CD8-positive, alpha-beta memory T cell (primary cell): Measurements from ENCODE around the gene CLDN17. TPM values are rescaled to one million over a fixed set of nuclear protein-coding genes. Genes with fewer than 3 reads are reported as not detected.

ENCODE experiments used
- CTCF ChIA-PET: fragments of 350-600 bp; sonication (Branson Sonifier 250); formaldehyde crosslinking; loops from one replicate; lab custom pipeline; 2021; ENCODE audit warnings: antibody characterized with exemption; lab: Charles Lee
- POLR2A ChIA-PET: fragments of 350-600 bp; sonication (Branson Sonifier 250); formaldehyde crosslinking; loops from one replicate; lab custom pipeline; 2021; ENCODE audit warnings: antibody characterized with exemption; lab: Charles Lee
- DNase-seq, 5 donors: peaks; one replicate each; pipeline versions ENCODE4 v3.0.0 to v3.0.0-alpha.2; 2020 to 2022; ENCODE audit warnings: mixed read lengths in 1 of 5
- H3K27ac ChIP-seq: one replicate; pipeline ENCODE4 v1.7.0; 2013; ENCODE audit warnings: low read depth, mild to moderate bottlenecking, low read length, moderate library complexity
- H3K27me3 ChIP-seq: 2 replicates; pipeline ENCODE4 v1.7.0; 2013; ENCODE audit warnings: low read length, mild to moderate bottlenecking; ENCODE audit not compliant: insufficient read depth, poor library complexity, severe bottlenecking
- H3K36me3 ChIP-seq: 2 replicates; pipeline ENCODE4 v1.7.0; 2013; ENCODE audit warnings: mild to moderate bottlenecking, low read length, moderate library complexity; ENCODE audit not compliant: insufficient read depth
- H3K4me1 ChIP-seq: 2 replicates; pipeline ENCODE4 v1.7.0; 2013; ENCODE audit warnings: mild to moderate bottlenecking, low read length, moderate library complexity; ENCODE audit not compliant: insufficient read depth
- H3K4me3 ChIP-seq: 2 replicates; pipeline ENCODE4 v1.7.0; 2013; ENCODE audit warnings: mild to moderate bottlenecking, low read length
- H3K9me3 ChIP-seq: 2 replicates; pipeline ENCODE4 v1.7.0; 2013; ENCODE audit warnings: mild to moderate bottlenecking, low read length
- H3K27ac Mint-ChIP-seq, 8 donors: one replicate each; pipeline ENCODE4 v1.8.0; 2020 to 2021; ENCODE audit warnings: mixed read lengths in 8 of 8, mild to moderate bottlenecking in 6 of 8, inconsistent platforms in 3 of 8, moderate library complexity in 3 of 8
- H3K27me3 Mint-ChIP-seq, 2 donors: one replicate each; pipeline ENCODE4 v1.8.0; 2020 to 2021; ENCODE audit warnings: mixed read lengths in 2 of 2, mild to moderate bottlenecking in 1 of 2, moderate library complexity in 1 of 2
- H3K36me3 Mint-ChIP-seq, 3 donors: one replicate each; pipeline ENCODE4 v1.8.0; 2020 to 2021; ENCODE audit warnings: mixed read lengths in 3 of 3, inconsistent platforms in 1 of 3, mild to moderate bottlenecking in 1 of 3
- H3K4me1 Mint-ChIP-seq, 3 donors: one replicate each; pipeline ENCODE4 v1.8.0; 2020 to 2021; ENCODE audit warnings: mixed read lengths in 3 of 3, inconsistent platforms in 1 of 3, mild to moderate bottlenecking in 1 of 3
- H3K4me3 Mint-ChIP-seq, 7 donors: one replicate each; pipeline ENCODE4 v1.8.0; 2020 to 2021; ENCODE audit warnings: mixed read lengths in 7 of 7, mild to moderate bottlenecking in 6 of 7, moderate library complexity in 4 of 7, inconsistent platforms in 2 of 7
- H3K9me3 Mint-ChIP-seq, 5 donors: one replicate each; pipeline ENCODE4 v1.8.0; 2020 to 2022; ENCODE audit warnings: mixed read lengths in 5 of 5, mild to moderate bottlenecking in 3 of 5, moderate library complexity in 2 of 5, inconsistent platforms in 1 of 5
- polyA plus RNA-seq: library from polyadenylated mRNA; unstranded; fragments of 300-500 nt; fragmentation: Illumina TruSeq; gene quantifications from one replicate; pipeline ENCODE4 v1.2.3, GENCODE V29; 2021
- total RNA-seq, 2 experiments: library from RNA; stranded (reverse); gene quantifications; one replicate each; pipeline ENCODE4 v1.2.3, GENCODE V29; 2021

The CLDN17 gene
- total and polyA plus RNA-seq, 3 experiments from 2014 or later, result not detected

GRCh38 chr21:30152792-30153191 lies 13.8 kb downstream of the CLDN17 start:
- no peaks in the 10 kb centered on the region for H3K4me1 Mint-ChIP-seq

GRCh38 chr21:30148906-30149305 lies 17.7 kb downstream of the CLDN17 start:
- peaks cover 0 to 6% (median 4%) of the 10 kb centered on the region in 5 donors for H3K9me3 Mint-ChIP-seq
- H3K4me1 ChIP-seq, result no peaks in the 10 kb centered on the region
- H3K27me3 ChIP-seq, result no peaks in the 10 kb centered on the region
- H3K9me3 ChIP-seq, result no peaks in the 10 kb centered on the region
- ChIA-PET CTCF (no interaction called here), POLR2A (no interaction called here)
- H3K36me3 ChIP-seq, result no peaks in the 10 kb centered on the region
- DNase-seq, result no peak
- no peak overlapping the region for H3K4me3 ChIP-seq
- H3K27ac ChIP-seq, result no peak overlapping the region
- no peaks in the 10 kb centered on the region for H3K27me3 Mint-ChIP-seq
- no peaks in the 10 kb centered on the region for H3K4me1 Mint-ChIP-seq
- H3K36me3 Mint-ChIP-seq, result no peaks in the 10 kb centered on the region
- H3K27ac Mint-ChIP-seq, result no peak overlapping the region
- H3K4me3 Mint-ChIP-seq, result no peak overlapping the region

More at GRCh38 chr21:30152792-30153191, 13.8 kb downstream of the CLDN17 start:
- POLR2A ChIA-PET, result no interaction called here
- Histone ChIP-seq H3K36me3 (no peaks in the 10 kb centered on the region), H3K27me3 (no peaks in the 10 kb centered on the region), H3K9me3 (no peaks in the 10 kb centered on the region), H3K4me3 (no peak overlapping the region), H3K27ac (no peak overlapping the region), H3K4me1 (no peaks in the 10 kb centered on the region)
- no peaks in the 10 kb centered on the region for H3K36me3 Mint-ChIP-seq
- no peak overlapping the region for H3K27ac Mint-ChIP-seq
- H3K27me3 Mint-ChIP-seq, result no peaks in the 10 kb centered on the region
- DNase-seq, result no peak
- CTCF ChIA-PET, result no interaction called here
- no peak overlapping the region for H3K4me3 Mint-ChIP-seq
- peaks cover 0 to 10% (median 5%) of the 10 kb centered on the region in 5 donors for H3K9me3 Mint-ChIP-seq

GRCh38 chr21:30146558-30147282 lies 19.9 kb downstream of the CLDN17 start:
- no peak overlapping the region for H3K4me3 ChIP-seq
- Mint-ChIP-seq H3K9me3 (peaks cover under 1 to 8% (median 3%) of the 10 kb centered on the region in 5 donors), H3K36me3 (no peaks in the 10 kb centered on the region), H3K27ac (no peak overlapping the region), H3K4me3 (no peak overlapping the region), H3K27me3 (no peaks in the 10 kb centered on the region), H3K4me1 (no peaks in the 10 kb centered on the region)
- ChIA-PET CTCF (no interaction called here), POLR2A (no interaction called here)
- no peaks in the 10 kb centered on the region for H3K9me3 ChIP-seq
- H3K27me3 ChIP-seq, result no peaks in the 10 kb centered on the region
- no peaks in the 10 kb centered on the region for H3K4me1 ChIP-seq
- DNase-seq, result no peak
- H3K27ac ChIP-seq, result no peak overlapping the region
- H3K36me3 ChIP-seq, result no peaks in the 10 kb centered on the region

- H3K9me3 ChIP-seq, result no peaks in the 10 kb centered on the region
- no peak overlapping the region for H3K4me3 ChIP-seq
- H3K4me1 ChIP-seq, result no peaks in the 10 kb centered on the region
- no peaks in the 10 kb centered on the region for H3K27me3 ChIP-seq
- DNase-seq, result no peak
- POLR2A ChIA-PET, result no interaction called here
- no peak overlapping the region for H3K27ac Mint-ChIP-seq
- H3K9me3 Mint-ChIP-seq, result peaks cover 3 to 5% (median 5%) of the 10 kb centered on the region in 5 donors
- H3K4me1 Mint-ChIP-seq, result no peaks in the 10 kb centered on the region
- no peaks in the 10 kb centered on the region for H3K27me3 Mint-ChIP-seq
- no peak overlapping the region for H3K4me3 Mint-ChIP-seq
- no peak overlapping the region for H3K27ac ChIP-seq
- H3K36me3 ChIP-seq, result no peaks in the 10 kb centered on the region
- H3K36me3 Mint-ChIP-seq, result no peaks in the 10 kb centered on the region
- CTCF ChIA-PET, result no interaction called here
Observed at GRCh38 chr21:30138483-30138882, 28.1 kb downstream of the CLDN17 start.

- H3K36me3 ChIP-seq, result no peaks in the 10 kb centered on the region
- CTCF ChIA-PET, result no interaction called here
Observed at GRCh38 chr21:30129246-30129645, 37.4 kb downstream of the CLDN17 start.

GRCh38 chr21:30126576-30126975 lies 40.0 kb downstream of the CLDN17 start:
- no peaks in the 10 kb centered on the region for H3K36me3 ChIP-seq
- H3K4me3 ChIP-seq, result no peak overlapping the region
- no peaks in the 10 kb centered on the region for H3K36me3 Mint-ChIP-seq
- no peaks in the 10 kb centered on the region for H3K4me1 Mint-ChIP-seq
- H3K27me3 Mint-ChIP-seq, result no peaks in the 10 kb centered on the region
- H3K27ac Mint-ChIP-seq, result no peak overlapping the region
- H3K4me1 ChIP-seq, result no peaks in the 10 kb centered on the region
- CTCF ChIA-PET, result no interaction called here
- DNase-seq, result no peak
- H3K9me3 Mint-ChIP-seq, result peaks cover 0 to 16% (median 3%) of the 10 kb centered on the region in 5 donors
- POLR2A ChIA-PET, result no interaction called here
- no peak overlapping the region for H3K27ac ChIP-seq
- H3K9me3 ChIP-seq, result no peaks in the 10 kb centered on the region
- no peaks in the 10 kb centered on the region for H3K27me3 ChIP-seq
- no peak overlapping the region for H3K4me3 Mint-ChIP-seq

More at GRCh38 chr21:30129246-30129645, 37.4 kb downstream of the CLDN17 start:
- POLR2A ChIA-PET, result no interaction called here
- no peaks in the 10 kb centered on the region for H3K27me3 Mint-ChIP-seq
- H3K4me1 Mint-ChIP-seq, result no peaks in the 10 kb centered on the region
- no peaks in the 10 kb centered on the region for H3K36me3 Mint-ChIP-seq
- H3K27me3 ChIP-seq, result no peaks in the 10 kb centered on the region
- H3K4me3 Mint-ChIP-seq, result no peak overlapping the region
- peaks cover 0 to 16% (median 3%) of the 10 kb centered on the region in 5 donors for H3K9me3 Mint-ChIP-seq
- no peaks in the 10 kb centered on the region for H3K4me1 ChIP-seq
- H3K27ac Mint-ChIP-seq, result no peak overlapping the region
- H3K4me3 ChIP-seq, result no peak overlapping the region
- DNase-seq, result no peak
- H3K9me3 ChIP-seq, result no peaks in the 10 kb centered on the region
- H3K27ac ChIP-seq, result no peak overlapping the region

GRCh38 chr21:30117631-30118030 lies 49.0 kb downstream of the CLDN17 start:
- Histone ChIP-seq H3K27me3 (no peaks in the 10 kb centered on the region), H3K4me3 (no peak overlapping the region), H3K27ac (no peak overlapping the region), H3K36me3 (no peaks in the 10 kb centered on the region), H3K9me3 (no peaks in the 10 kb centered on the region), H3K4me1 (no peaks in the 10 kb centered on the region)
- H3K4me1 Mint-ChIP-seq, result no peaks in the 10 kb centered on the region
- peaks cover 0 to 5% (median 0%) of the 10 kb centered on the region in 5 donors for H3K9me3 Mint-ChIP-seq
- no peaks in the 10 kb centered on the region for H3K27me3 Mint-ChIP-seq
- H3K36me3 Mint-ChIP-seq, result no peaks in the 10 kb centered on the region
- POLR2A ChIA-PET, result no interaction called here
- H3K27ac Mint-ChIP-seq, result no peak overlapping the region
- CTCF ChIA-PET, result no interaction called here
- no peak for DNase-seq
- no peak overlapping the region for H3K4me3 Mint-ChIP-seq

- Mint-ChIP-seq H3K4me1 (no peaks in the 10 kb centered on the region), H3K27me3 (no peaks in the 10 kb centered on the region), H3K36me3 (no peaks in the 10 kb centered on the region), H3K4me3 (no peak overlapping the region), H3K27ac (no peak overlapping the region), H3K9me3 (peaks cover 0 to 5% (median 0%) of the 10 kb centered on the region in 5 donors)
- Histone ChIP-seq H3K9me3 (no peaks in the 10 kb centered on the region), H3K36me3 (no peaks in the 10 kb centered on the region), H3K4me1 (no peaks in the 10 kb centered on the region), H3K27me3 (no peaks in the 10 kb centered on the region), H3K27ac (no peak overlapping the region), H3K4me3 (no peak overlapping the region)
- no peak for DNase-seq
- ChIA-PET POLR2A (no interaction called here), CTCF (no interaction called here)
Observed at GRCh38 chr21:30116479-30116878, 50.1 kb downstream of the CLDN17 start.
